Adrenal gland (tissue), 12 donors: ENCODE results near the gene AGL. TPM values are rescaled to one million over a fixed set of nuclear protein-coding genes. Genes with fewer than 3 reads are reported as not detected.

Experiments
- DNase-seq, 7 donors: peaks; one replicate each; pipeline ENCODE4 v3.0.0-alpha.2; 2019 to 2020
- H3K27ac ChIP-seq, 5 donors: fragments of 200-600 bp; sonication (generic) in 4 of 5; 1 replicate in 3 of 5; 2 replicates in 2 of 5; pipeline versions ENCODE4 v1.5.1 to v1.8.0; 2016 to 2020; ENCODE audit warnings: mild to moderate bottlenecking in 1 of 5
- H3K27me3 ChIP-seq: fragments of 200-600 bp; 2 replicates; pipeline ENCODE4 v1.8.0; 2021
- H3K36me3 ChIP-seq, 2 donors: fragments of 200-600 bp; replicated peaks in 1 of 2; 1 replicate in 1 of 2; 2 replicates in 1 of 2; pipeline versions ENCODE4 v1.5.1 to v1.8.0; 2018 to 2022
- H3K4me1 ChIP-seq, 2 donors: fragments of 200-600 bp; replicated peaks in 1 of 2; 1 replicate in 1 of 2; 2 replicates in 1 of 2; pipeline versions ENCODE4 v1.5.1 to v1.8.0; 2018 to 2021
- H3K4me3 ChIP-seq, 4 donors: fragments of 200-600 bp; sonication (generic) in 3 of 4; one replicate each; pipeline ENCODE4 v1.5.1; 2016 to 2018
- H3K9me3 ChIP-seq, 3 donors: fragments of 200-600 bp; sonication (generic) in 1 of 3; replicated peaks in 1 of 3; 1 replicate in 2 of 3; 2 replicates in 1 of 3; pipeline versions ENCODE4 v1.5.1 to v1.8.0; 2016 to 2021
- CTCF ChIP-seq, 6 experiments: fragments of 450-650 bp in 4 of 6; fragments of 200-600 bp in 2 of 6; sonication (generic) in 1 of 6; IDR thresholded peaks; 1 replicate in 5 of 6; 2 replicates in 1 of 6; pipeline versions ENCODE4 v1.5.1 to v1.8.0; 2016 to 2021; ENCODE audit warnings: antibody characterized with exemption in 6 of 6, mild to moderate bottlenecking in 2 of 6, moderate library complexity in 1 of 6
- POLR2A ChIP-seq, 2 donors: fragments of 450-650 bp; IDR thresholded peaks; one replicate each; pipeline ENCODE4 v1.6.1; 2017; ENCODE audit warnings: antibody characterized with exemption in 2 of 2, mild to moderate bottlenecking in 2 of 2, moderate library complexity in 1 of 2
- WGBS, 4 donors: extraction: QIAGEN DNeasy Blood & Tissue Kit in 2 of 4; methylation state at CpG; one replicate each; pipeline versions ENCODE4 v1.1.5 to v1.1.7; 2013 to 2017; 5-methylcytosine and 5-hydroxymethylcytosine counted together
- intact Hi-C, 2 donors: fragments of 100-400 bp; cut with DNase I; formaldehyde crosslinking; loops; one replicate each; pipeline versions ENCODE4 v1.14.1 to v1.15.0; 2022 to 2023
- polyA plus RNA-seq, 3 donors: library from polyadenylated mRNA; stranded (reverse); fragments of 200-250 nt in 2 of 3; fragments of 350-450 nt in 1 of 3; fragmentation: Illumina TruSeq in 1 of 3; extraction: RNeasy Lipid Tissue Mini Kit (QIAGEN cat#74804) in 1 of 3; gene quantifications; one replicate each; pipeline ENCODE4 v1.2.3, GENCODE V29; 2013 to 2014
- total RNA-seq, 9 donors: library from RNA; depleted of rRNA in 4 of 9; stranded (reverse); fragments of >200 nt in 4 of 9; fragments of 120-200 nt in 1 of 9; fragmentation: NEBNext Ultra II Directional in 1 of 9; extraction: Animal tissue kit (Norgen Biotek cat#: 25700) in 1 of 9; gene quantifications; one replicate each; pipeline versions ENCODE4 v1.1.0 to v1.2.4, GENCODE V29; 2013 to 2023
- donor health status: healthy with polysubstance abuse.
- donor health status: Bipolar disorder and iron deficiency.
- donor health status: DM: yes; HTN: yes; CAD: no.
- donor health status: DM: no; HTN: no; CAD: no.
- donor health status: DM: no; HTN: no; CAD: no.
- donor health status: DM: yes; HTN: yes; CAD: no.

AGL gene
- total and polyA plus RNA-seq, 12 donors = 4.5 to 27.5 (median 14.8) TPM

- Histone ChIP-seq H3K36me3 (peaks cover 0 to 8% of the 10 kb centered on the region in 2 donors), H3K27me3 (no peaks in the 10 kb centered on the region), H3K4me3 (no peak overlapping the region), H3K27ac (no peak overlapping the region), H3K4me1 (no peaks in the 10 kb centered on the region), H3K9me3 (no peaks in the 10 kb centered on the region)
- DNase-seq = no peak
- TF ChIP-seq POLR2A (IDR thresholded peaks at IDR 0.05) (no peak), CTCF (IDR thresholded peaks at IDR 0.05) (no peak)
- 88 to 94% (median 91%) methylated on average over 3 of the region's 3 CpGs for WGBS, 4 donors
- intact Hi-C loops = no loop called here
Observed at GRCh38 chr1:99917214-99917613, 67.1 kb downstream of the AGL start.

GRCh38 chr1:99919220-99919619, 69.1 kb downstream of the AGL start:
- no peak overlapping the region for H3K4me3 ChIP-seq
- H3K27ac ChIP-seq = no peak overlapping the region
- no peaks in the 10 kb centered on the region for H3K4me1 ChIP-seq
- intact Hi-C loops = no loop called here
- TF ChIP-seq CTCF (IDR thresholded peaks at IDR 0.05) = no peak
- DNase-seq = no peak
- peaks cover 0 to under 1% of the 10 kb centered on the region in 2 donors for H3K36me3 ChIP-seq
- no peaks in the 10 kb centered on the region for H3K27me3 ChIP-seq
- 84 to 95% (median 88%) methylated on average over 1 of the region's 1 CpG for WGBS, 4 donors
- H3K9me3 ChIP-seq = no peaks in the 10 kb centered on the region

GRCh38 chr1:99934801-99935200, 84.6 kb downstream of the AGL start:
- Histone ChIP-seq H3K27me3 (no peaks in the 10 kb centered on the region), H3K4me1 (no peaks in the 10 kb centered on the region), H3K27ac (no peak overlapping the region), H3K36me3 (no peaks in the 10 kb centered on the region), H3K9me3 (no peaks in the 10 kb centered on the region), H3K4me3 (no peak overlapping the region)
- no peak for DNase-seq
- intact Hi-C loops = no loop called here
- no peak for TF ChIP-seq POLR2A (IDR thresholded peaks at IDR 0.05)
- TF ChIP-seq CTCF (IDR thresholded peaks at IDR 0.05) = no peak

- DNase-seq = no peak
- intact Hi-C loops = no loop called here
- no peaks in the 10 kb centered on the region for H3K9me3 ChIP-seq
- H3K27me3 ChIP-seq = no peaks in the 10 kb centered on the region
- H3K27ac ChIP-seq = no peak overlapping the region
- WGBS, 4 donors = 77 to 89% (median 87%) methylated on average over 1 of the region's 1 CpG
- H3K36me3 ChIP-seq = no peaks in the 10 kb centered on the region
- no peak overlapping the region for H3K4me3 ChIP-seq
- no peaks in the 10 kb centered on the region for H3K4me1 ChIP-seq
- TF ChIP-seq CTCF (IDR thresholded peaks at IDR 0.05) = no peak
- TF ChIP-seq POLR2A (IDR thresholded peaks at IDR 0.05) = no peak
Observed at GRCh38 chr1:99935534-99935933, 85.4 kb downstream of the AGL start.
